Endothelial cell of umbilical vein (primary cell): ENCODE data around the gene NAGS. TPM values are rescaled to one million over a fixed set of nuclear protein-coding genes. Genes with fewer than 3 reads are reported as not detected.
"Not testable (repeated sequence)": the region's sequence is repeated elsewhere in the genome, so short reads cannot be mapped to it uniquely, and the experiment has no call there.

Experiments used
- BruUV-seq: library from RNA; stranded (reverse); fragments of 400-500 nt; replicated peaks from 2 replicates; lab custom pipeline; 2021; lab: Mats Ljungman, UMichigan
- CTCF ChIA-PET: fragments of 300-600, 350-600 bp; sonication (Branson Sonifier 250); formaldehyde crosslinking; loops from one replicate; lab custom pipeline; 2021; ENCODE audit warnings: antibody characterized with exemption, inconsistent platforms; lab: Charles Lee
- POLR2A ChIA-PET: fragments of 300-600, 350-600 bp; sonication (Branson Sonifier 250); formaldehyde crosslinking; loops from one replicate; lab custom pipeline; 2021; ENCODE audit warnings: antibody characterized with exemption, inconsistent platforms; lab: Charles Lee
- DNase-seq: peaks from one replicate; pipeline ENCODE4 v3.0.0-alpha.2; 2011; ENCODE audit warnings: low read depth, low spot score
- FAIRE-seq: peaks from 2 replicates; lab custom pipeline; 2011; peaks lifted over from hg19 to GRCh38; lab: Jason Lieb, UNC
- H2AFZ ChIP-seq: 2 replicates; pipeline ENCODE4 v1.6.0; 2012; ENCODE audit warnings: low read depth, low read length, control low read depth, inconsistent platforms
- H3K27ac ChIP-seq: 2 replicates; pipeline ENCODE4 v1.5.1; 2011; ENCODE audit warnings: low read depth, mild to moderate bottlenecking, control low read depth, low read length, moderate library complexity; ENCODE audit not compliant: insufficient read depth
- H3K27me3 ChIP-seq, 2 experiments: 2 replicates each; pipeline versions ENCODE4 v1.6.0 to v1.6.1; 2011; ENCODE audit warnings: low read length in 2 of 2, mixed read lengths in 1 of 2; ENCODE audit not compliant: control insufficient read depth in 2 of 2, insufficient read depth in 2 of 2
- H3K36me3 ChIP-seq, 2 experiments: 2 replicates in 1 of 2; 3 replicates in 1 of 2; pipeline ENCODE4 v1.5.1; 2011; ENCODE audit warnings: low read length in 2 of 2, mild to moderate bottlenecking in 1 of 2, moderate library complexity in 1 of 2; ENCODE audit not compliant: control insufficient read depth in 2 of 2, insufficient read depth in 2 of 2; ENCODE audit errors: extremely low read depth in 1 of 2
- H3K4me1 ChIP-seq: 3 replicates; pipeline ENCODE4 v1.5.1; 2011; ENCODE audit warnings: mild to moderate bottlenecking, low read length; ENCODE audit not compliant: control insufficient read depth, insufficient read depth; ENCODE audit errors: extremely low read depth
- H3K4me2 ChIP-seq: 2 replicates; pipeline ENCODE4 v1.6.1; 2011; ENCODE audit warnings: low read length, control low read depth, mixed read lengths; ENCODE audit not compliant: insufficient read depth
- H3K4me3 ChIP-seq, 3 experiments: fragments of 200-600 bp in 1 of 3; sonication (generic), shearing (Covaris generic) in 1 of 3; replicated peaks in 1 of 3; 2 replicates each; pipeline ENCODE4 v1.5.1; 2011 to 2016; ENCODE audit warnings: control low read depth in 3 of 3, low read length in 3 of 3, mild to moderate bottlenecking in 2 of 3, inconsistent platforms in 1 of 3, low read depth in 1 of 3, moderate library complexity in 1 of 3; ENCODE audit not compliant: insufficient read depth in 1 of 3
- H3K79me2 ChIP-seq: 2 replicates; pipeline ENCODE4 v1.6.0; 2012; ENCODE audit warnings: low read length, inconsistent platforms; ENCODE audit not compliant: control insufficient read depth, insufficient read depth
- H3K9ac ChIP-seq: replicated peaks from 2 replicates; pipeline ENCODE3; 2011; ENCODE audit warnings: low read length, control low read depth; ENCODE audit not compliant: insufficient read depth; ENCODE audit errors: extremely low read depth
- H3K9me1 ChIP-seq: replicated peaks from 3 replicates; pipeline ENCODE4 v1.6.0; 2011; ENCODE audit warnings: mild to moderate bottlenecking, low read length; ENCODE audit not compliant: control insufficient read depth, insufficient read depth; ENCODE audit errors: extremely low read depth
- H3K9me3 ChIP-seq: replicated peaks from 2 replicates; pipeline ENCODE4 v1.5.1; 2012; ENCODE audit warnings: low read length, inconsistent platforms; ENCODE audit not compliant: control insufficient read depth, insufficient read depth
- H4K20me1 ChIP-seq: replicated peaks from 2 replicates; pipeline ENCODE3; 2011; ENCODE audit warnings: mild to moderate bottlenecking, low read length; ENCODE audit not compliant: control insufficient read depth, insufficient read depth; ENCODE audit errors: extremely low read depth
- CTCF ChIP-seq, 2 donors: IDR thresholded peaks; 1 replicate in 1 of 2; 2 replicates in 1 of 2; pipeline ENCODE4 v1.5.1; 2011; ENCODE audit warnings: low read length in 2 of 2, mild to moderate bottlenecking in 2 of 2, moderate library complexity in 2 of 2, control low read depth in 1 of 2, inconsistent platforms in 1 of 2, low read depth in 1 of 2; ENCODE audit not compliant: insufficient read depth in 1 of 2; ENCODE audit errors: extremely low read depth in 1 of 2
- EZH2 ChIP-seq: IDR thresholded peaks from 2 replicates; pipeline ENCODE4 v1.6.1; 2012; ENCODE audit warnings: borderline replicate concordance, low read depth, mild to moderate bottlenecking, moderate library complexity, low read length, inconsistent platforms; ENCODE audit not compliant: severe bottlenecking
- FOS ChIP-seq: IDR thresholded peaks from 2 replicates; pipeline ENCODE4 v1.6.1; 2011; ENCODE audit warnings: mild to moderate bottlenecking, low read length, moderate library complexity, borderline replicate concordance; ENCODE audit not compliant: insufficient read depth
- GATA2 ChIP-seq: IDR thresholded peaks from 2 replicates; pipeline ENCODE4 v1.7.0; 2011; ENCODE audit warnings: low read depth, mild to moderate bottlenecking, moderate library complexity, mixed read lengths, low read length; ENCODE audit not compliant: insufficient read length, insufficient read depth
- JUN ChIP-seq: IDR thresholded peaks from 2 replicates; pipeline ENCODE4 v1.6.1; 2011; ENCODE audit warnings: borderline replicate concordance, low read depth; ENCODE audit not compliant: insufficient read length, insufficient read depth
- MAX ChIP-seq: IDR thresholded peaks from 2 replicates; pipeline ENCODE4 v1.6.1; 2011; ENCODE audit not compliant: insufficient read depth, insufficient read length
- MYC ChIP-seq: IDR thresholded peaks from one replicate; pipeline ENCODE4 v1.6.1; 2011; ENCODE audit warnings: mild to moderate bottlenecking, low read depth, low read length
- POLR2A ChIP-seq: IDR thresholded peaks from 2 replicates; pipeline ENCODE4 v1.6.1; 2012; ENCODE audit warnings: low read depth, mild to moderate bottlenecking, control low read depth, low read length
- POLR2AphosphoS5 ChIP-seq: IDR thresholded peaks from 2 replicates; pipeline ENCODE4 v1.6.1; 2012; ENCODE audit warnings: low read depth, mild to moderate bottlenecking, control low read depth, low read length, moderate library complexity; ENCODE audit not compliant: insufficient read depth
- dilution Hi-C: fragments of 300-500 bp; cut with MboI; formaldehyde crosslinking; loops from one replicate; pipeline ENCODE4 v1.15.0; 2019; ENCODE audit warnings: low sequenced_read_pairs; ENCODE audit not compliant: extremely low pct_ligation_motif_present
- intact Hi-C: fragments of 100-400 bp; cut with micrococcal nuclease; formaldehyde crosslinking; loops from one replicate; pipeline ENCODE4 v1.10.0; 2022
- polyA plus RNA-seq, 4 experiments: library from polyadenylated mRNA; depleted of rRNA in 3 of 4; stranded (reverse) in 3 of 4; unstranded in 1 of 4; fragments of >200 nt; gene quantifications; 2 replicates each; pipeline versions ENCODE4 v1.2.1 to v1.2.3, GENCODE V29; 2011 to 2012; ENCODE audit warnings: missing spikeins in 1 of 4
- total RNA-seq: library from RNA; stranded (reverse); gene quantifications from 2 replicates; pipeline ENCODE4 v1.2.3, GENCODE V29; 2021

NAGS gene
- total and polyA plus RNA-seq, 2 donors (not counting 3 experiments of a cell fraction or from before 2014, with no cell fraction given): 3.3 to 6.1 TPM

GRCh38 chr17:44045486-44045885 is 41.1 kb downstream of the NAGS start:
- no peaks in the 10 kb centered on the region for H3K27me3 ChIP-seq
- TF ChIP-seq FOS (no peak), MYC (no peak), CTCF (IDR thresholded peaks at IDR 0.05; ENCODE audit: extremely low read depth in 1 of 2, insufficient read depth in 1 of 2, low read depth in 1 of 2, low read length in 2 of 2) (no peak), POLR2A (no peak), GATA2 (no peak), JUN (no peak), MAX (no peak), EZH2 (no peak), POLR2AphosphoS5 (no peak)
- H3K27ac ChIP-seq: no peak overlapping the region
- dilution Hi-C loops: no loop called here
- DNase-seq: no peak
- ChIA-PET CTCF (interaction anchor here (3.3 kb wide), 1 partner anchor 70 kb away, joined by 34 read pairs; no protein-coding TSS in a partner anchor), POLR2A (no interaction called here)
- H3K9me3 ChIP-seq: no peaks in the 10 kb centered on the region
- H3K79me2 ChIP-seq: peaks cover 73% of the 10 kb centered on the region
- H3K9me1 ChIP-seq: no peaks in the 10 kb centered on the region
- H2AFZ ChIP-seq: no peak overlapping the region
- intact Hi-C loops: no loop called here
- H3K4me3 ChIP-seq: no peak overlapping the region
- no TSS peak for BruUV-seq
- no peak overlapping the region for H3K9ac ChIP-seq
- FAIRE-seq: no peak
- peaks cover 4 to 13% of the 10 kb centered on the region in 2 experiments for H3K36me3 ChIP-seq
- no peak overlapping the region for H3K4me2 ChIP-seq
- peaks cover 9% of the 10 kb centered on the region for H3K4me1 ChIP-seq
- H4K20me1 ChIP-seq: peaks cover 4% of the 10 kb centered on the region

DNA sequence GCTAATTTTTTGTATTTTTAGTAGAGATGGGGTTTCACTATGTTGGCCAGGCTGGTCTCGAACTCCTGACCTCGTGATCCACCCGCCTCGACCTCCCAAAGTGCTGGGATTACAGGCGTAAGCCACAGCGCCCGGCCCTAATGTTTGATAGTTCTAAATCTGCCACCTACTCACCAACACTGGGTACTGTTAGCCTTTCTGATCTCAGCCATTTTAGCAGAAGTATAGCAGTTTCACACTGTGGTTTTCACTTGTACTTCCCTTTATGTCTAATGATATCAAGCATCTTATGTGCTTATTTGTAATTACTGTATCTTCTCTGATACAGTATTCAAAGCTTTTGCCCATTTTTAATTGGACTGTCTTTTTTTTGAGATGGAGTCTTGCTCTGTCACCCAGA is 42.5 kb downstream of the NAGS start:
- CTCF ChIA-PET: interaction anchor here (1.0 kb wide), 1 partner anchor 69 kb away, joined by 5 read pairs; no protein-coding TSS in a partner anchor
- dilution Hi-C loops, DNase-seq, H4K20me1 ChIP-seq, FAIRE-seq, H2AFZ ChIP-seq, H3K27ac ChIP-seq, H3K9me3 ChIP-seq, H3K27me3 ChIP-seq, H3K4me2 ChIP-seq, H3K9me1 ChIP-seq, intact Hi-C loops, H3K4me1 ChIP-seq, BruUV-seq, H3K9ac ChIP-seq, POLR2A ChIA-PET, H3K4me3 ChIP-seq: not testable (repeated sequence)
- peaks cover 4 to 18% of the 10 kb centered on the region in 2 experiments for H3K36me3 ChIP-seq
- H3K79me2 ChIP-seq: peaks cover 69% of the 10 kb centered on the region
